ENCODE data around the gene KHDRBS1. TPM values are rescaled to one million over a fixed set of nuclear protein-coding genes. Genes with fewer than 3 reads are reported as not detected.
"Not testable (repeated sequence)": the region's sequence is repeated elsewhere in the genome, so short reads cannot be mapped to it uniquely, and the experiment has no call there.

Gene KHDRBS1
- total RNA-seq, 2 donors from 2014 or later, result 159 to 210 TPM

DNA sequence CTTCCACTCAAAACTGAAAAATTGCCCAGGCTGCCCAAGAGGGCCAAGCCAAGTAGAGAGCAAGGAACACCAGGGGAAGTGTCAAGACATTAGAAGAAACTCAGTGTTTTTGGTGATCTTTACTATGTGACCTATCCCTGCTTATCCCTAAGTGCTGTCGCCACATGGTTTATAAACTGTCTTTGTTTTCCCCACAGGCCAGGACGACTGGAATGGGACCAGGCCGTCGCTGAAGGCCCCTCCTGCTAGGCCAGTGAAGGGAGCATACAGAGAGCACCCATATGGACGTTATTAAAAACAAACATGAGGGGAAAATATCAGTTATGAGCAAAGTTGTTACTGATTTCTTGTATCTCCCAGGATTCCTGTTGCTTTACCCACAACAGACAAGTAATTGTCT is 28.7 kb downstream of the KHDRBS1 start:
- DNase-seq (ENCODE audit: low spot score in 2 of 2), result no peak
- H3K27ac Mint-ChIP-seq, result no peak overlapping the region
- no peaks in the 10 kb centered on the region for H3K9me3 Mint-ChIP-seq
- ATAC-seq, result no peak
- H3K36me3 Mint-ChIP-seq, result peaks cover 5 to 17% of the 10 kb centered on the region in 2 donors

DNA sequence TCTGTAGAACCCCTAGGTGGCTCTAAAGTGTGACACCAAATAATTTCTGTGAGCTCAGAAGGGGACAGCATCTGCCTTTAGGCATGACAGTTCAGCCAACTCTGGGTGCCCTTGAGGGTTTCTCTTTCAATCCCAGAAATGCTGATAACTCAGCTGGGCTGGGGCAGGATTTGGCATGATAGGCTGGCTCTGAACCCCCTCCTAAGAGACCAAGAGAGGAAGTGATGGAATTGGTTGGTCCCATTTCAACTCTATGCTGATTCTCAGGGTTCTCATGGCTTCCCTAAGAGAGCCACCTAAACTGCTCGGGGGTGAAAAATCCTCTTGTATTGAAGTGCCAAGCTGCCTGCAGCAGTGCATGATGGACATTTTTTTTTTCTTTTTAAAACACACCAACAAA is 30.6 kb downstream of the KHDRBS1 start:
- DNase-seq (ENCODE audit: low spot score in 2 of 2) (no peak), ATAC-seq (no peak)
- Mint-ChIP-seq H3K36me3 (peaks cover 5 to 14% of the 10 kb centered on the region in 2 donors), H3K27ac (no peak overlapping the region), H3K9me3 (no peaks in the 10 kb centered on the region)

DNA sequence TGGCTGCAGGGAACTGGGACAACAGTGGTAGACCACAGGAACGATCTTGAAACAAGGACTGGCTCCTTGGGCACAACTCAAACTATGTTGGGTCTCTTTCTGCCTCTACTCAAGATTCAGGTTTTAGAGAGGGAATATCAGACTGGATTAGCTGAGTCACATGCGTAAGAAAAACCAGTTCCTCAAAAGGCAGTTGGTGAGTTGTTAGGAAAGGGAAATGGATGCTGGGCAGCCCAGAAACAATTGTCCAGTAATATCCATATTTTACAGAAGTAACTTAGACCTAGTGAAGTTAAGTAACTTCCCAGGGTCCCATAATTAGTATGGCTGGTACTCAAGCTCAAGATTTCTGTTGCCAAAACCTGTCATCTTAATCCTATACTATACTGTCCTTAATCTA is 32.1 kb downstream of the KHDRBS1 start:
- DNase-seq (ENCODE audit: low spot score in 2 of 2), result no peak
- Mint-ChIP-seq H3K9me3 (no peaks in the 10 kb centered on the region), H3K27ac (peak overlapping the region; percentile 14 to 72), H3K36me3 (peaks cover 5 to 8% of the 10 kb centered on the region in 2 donors)
- no peak for ATAC-seq

DNA sequence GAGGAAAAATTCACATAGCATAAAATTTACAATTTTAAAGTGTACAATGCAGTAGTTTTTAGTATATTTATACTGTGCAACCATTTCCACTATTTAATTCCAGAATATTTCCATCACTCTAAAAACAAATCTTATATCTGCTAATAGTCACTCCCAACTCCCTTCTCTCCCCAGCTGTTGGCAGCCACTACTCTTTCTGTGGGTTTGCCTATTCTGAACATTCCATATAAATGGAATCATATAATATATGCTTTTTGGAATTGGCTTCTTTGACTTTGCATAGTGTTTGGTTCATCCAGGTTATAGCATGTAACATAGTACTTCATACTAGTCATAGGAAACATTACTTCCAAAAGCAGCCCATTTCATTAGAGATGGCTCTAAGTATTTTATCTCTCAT is 34.0 kb downstream of the KHDRBS1 start:
- peaks cover 7 to 8% of the 10 kb centered on the region in 2 donors for H3K36me3 Mint-ChIP-seq

DNA sequence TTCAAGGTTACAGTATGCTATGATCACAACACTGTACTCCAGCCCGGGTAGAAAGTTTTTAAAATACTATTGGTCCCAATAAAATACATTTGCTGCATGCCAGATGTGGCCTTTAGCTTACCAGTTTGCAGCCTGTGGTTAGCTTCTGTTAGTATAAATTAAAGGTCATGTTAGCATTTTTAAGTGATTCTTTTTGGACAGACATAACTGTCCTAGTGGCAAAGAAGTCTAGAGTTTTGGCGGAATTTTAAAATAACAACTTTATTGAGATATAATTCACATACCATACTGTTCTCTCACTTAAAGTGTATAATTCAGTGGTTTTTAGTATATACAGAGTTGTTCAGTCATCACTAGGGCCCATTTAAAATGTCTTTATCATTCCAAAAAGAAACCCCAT is 34.8 kb downstream of the KHDRBS1 start:
- H3K36me3 Mint-ChIP-seq, result peaks cover 7 to 8% of the 10 kb centered on the region in 2 donors
- no peak for ATAC-seq
- no peaks in the 10 kb centered on the region for H3K9me3 Mint-ChIP-seq
- peak overlapping the region; percentile 63 to 82 for H3K27ac Mint-ChIP-seq
- no peak for DNase-seq (ENCODE audit: low spot score in 2 of 2)

More for the DNA sequence above, 34.0 kb downstream of the KHDRBS1 start:
- Mint-ChIP-seq H3K9me3 (no peaks in the 10 kb centered on the region), H3K27ac (peak overlapping the region; percentile 63 to 82)
- DNase-seq (ENCODE audit: low spot score in 2 of 2) (no peak), ATAC-seq (no peak)

DNA sequence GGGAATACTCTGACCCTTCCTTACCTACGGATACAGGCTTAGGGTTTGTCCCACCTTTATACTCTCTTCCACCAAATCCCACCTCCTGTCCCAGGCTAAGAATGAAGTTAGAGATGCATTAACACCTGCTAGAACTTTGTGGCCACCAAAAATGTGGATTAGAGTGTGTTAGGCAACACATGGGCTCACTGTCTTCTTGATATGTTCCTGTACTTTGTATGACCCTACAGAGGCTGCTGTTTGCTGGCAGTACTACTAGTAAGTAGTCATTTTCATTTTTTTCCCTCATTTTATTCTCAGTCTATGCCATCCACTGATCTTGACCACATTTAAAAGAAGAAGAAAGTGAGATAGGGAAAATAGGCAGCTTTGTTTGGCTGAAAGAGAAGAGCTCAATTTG is 38.0 kb downstream of the KHDRBS1 start:
- ATAC-seq, result no peak
- peaks cover 4 to 7% of the 10 kb centered on the region in 2 donors for H3K36me3 Mint-ChIP-seq
- no peak for DNase-seq (ENCODE audit: low spot score in 2 of 2)
- no peak overlapping the region for H3K27ac Mint-ChIP-seq
- H3K9me3 Mint-ChIP-seq, result no peaks in the 10 kb centered on the region

DNA sequence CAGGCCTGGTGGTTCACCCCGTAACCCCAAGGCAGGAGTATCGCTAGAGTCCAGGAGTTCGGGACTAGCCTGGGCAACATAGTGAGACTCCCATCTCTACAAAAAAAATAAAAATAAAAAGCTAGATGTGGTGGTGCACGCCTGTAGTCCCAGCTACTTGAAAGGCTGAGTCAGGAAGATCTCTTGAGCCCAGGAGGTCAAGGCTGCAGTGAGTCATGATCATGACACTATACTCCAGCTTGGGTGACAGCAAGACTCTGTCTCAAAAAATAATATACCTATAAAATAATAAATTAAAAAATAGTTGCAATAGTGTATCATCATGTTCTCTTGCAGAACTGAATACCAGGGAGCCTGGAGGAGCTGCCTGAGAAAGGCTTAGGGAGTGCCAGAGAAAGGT is 39.2 kb downstream of the KHDRBS1 start:
- no peak for ATAC-seq
- Mint-ChIP-seq H3K36me3 (peaks cover 4 to 7% of the 10 kb centered on the region in 2 donors), H3K27ac (peak overlapping the region in 1 of 2 donors; percentile 68), H3K9me3 (no peaks in the 10 kb centered on the region)
- no peak for DNase-seq (ENCODE audit: low spot score in 2 of 2)

DNA sequence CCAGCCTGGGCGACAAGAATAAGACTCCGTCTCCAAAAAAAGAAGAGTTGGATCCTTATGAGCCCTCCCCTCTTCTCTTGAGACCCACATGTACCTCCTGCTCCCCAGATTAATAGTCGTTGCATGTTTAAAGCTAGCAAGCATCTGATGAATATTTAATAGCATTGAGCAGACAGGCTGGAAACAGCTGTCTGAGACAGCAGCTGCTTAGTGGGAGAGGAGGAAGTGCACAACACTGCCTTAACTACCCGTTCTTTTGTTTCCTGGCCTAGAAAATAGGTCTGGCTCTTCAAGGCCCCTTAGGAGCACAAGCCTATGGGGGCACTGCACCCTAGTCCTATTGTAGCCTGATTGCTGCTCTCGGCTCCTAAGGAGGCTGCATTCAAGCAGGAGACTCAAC is 41.7 kb downstream of the KHDRBS1 start:
- Mint-ChIP-seq H3K36me3 (peaks cover 7 to 17% of the 10 kb centered on the region in 2 donors), H3K9me3 (no peaks in the 10 kb centered on the region), H3K27ac (no peak overlapping the region)
- ATAC-seq (no peak), DNase-seq (ENCODE audit: low spot score in 2 of 2) (no peak)

DNA sequence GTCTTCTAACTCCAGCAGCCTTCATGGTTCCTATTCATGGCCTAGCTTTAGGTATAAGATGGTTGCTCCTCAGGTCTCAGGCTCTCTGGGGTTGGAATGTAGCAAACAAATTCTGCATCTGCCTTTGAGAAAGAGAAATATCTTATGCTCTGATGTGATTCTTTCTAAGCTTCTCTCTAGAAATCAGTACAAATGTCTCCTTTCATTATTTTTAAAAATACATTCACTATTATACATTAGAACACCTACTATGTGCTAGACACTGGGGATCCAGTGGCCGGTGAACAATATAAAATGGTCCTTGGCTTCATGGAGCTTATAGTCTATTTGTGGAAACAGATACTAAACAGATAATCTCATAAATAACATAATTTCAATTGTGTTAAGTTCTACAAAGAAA is 42.9 kb downstream of the KHDRBS1 start:
- Mint-ChIP-seq H3K27ac (peak overlapping the region in 1 of 2 donors; percentile 81), H3K36me3 (peaks cover 5 to 17% of the 10 kb centered on the region in 2 donors), H3K9me3 (no peaks in the 10 kb centered on the region)
- DNase-seq (ENCODE audit: low spot score in 2 of 2), result no peak
- ATAC-seq, result no peak

DNA sequence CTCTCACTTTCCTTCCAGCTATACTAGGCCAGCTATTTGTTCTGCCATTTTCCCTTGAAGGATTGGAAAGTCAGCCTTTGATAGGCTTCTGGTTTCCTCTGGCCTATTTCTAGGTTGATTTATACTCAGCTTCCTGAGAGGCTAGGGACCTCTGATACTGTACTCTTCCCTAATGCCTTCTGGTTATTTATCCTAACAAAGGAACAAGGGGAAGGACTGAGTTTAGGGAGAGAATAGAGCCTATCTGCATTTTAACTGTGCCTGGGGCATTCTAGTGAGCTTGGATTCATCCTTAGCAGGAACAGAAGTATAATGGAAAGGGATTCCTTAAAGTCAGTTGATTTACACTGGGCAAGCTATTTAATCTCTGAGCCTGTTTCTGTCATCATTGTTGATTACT is 47.2 kb downstream of the KHDRBS1 start:
- ATAC-seq, result no peak
- H3K27ac Mint-ChIP-seq, result peak overlapping the region; percentile 40 to 66
- H3K9me3 Mint-ChIP-seq, result no peaks in the 10 kb centered on the region
- no peak for DNase-seq (ENCODE audit: low spot score in 2 of 2)
- H3K36me3 Mint-ChIP-seq, result peaks cover 0 to 14% of the 10 kb centered on the region in 2 donors

DNA sequence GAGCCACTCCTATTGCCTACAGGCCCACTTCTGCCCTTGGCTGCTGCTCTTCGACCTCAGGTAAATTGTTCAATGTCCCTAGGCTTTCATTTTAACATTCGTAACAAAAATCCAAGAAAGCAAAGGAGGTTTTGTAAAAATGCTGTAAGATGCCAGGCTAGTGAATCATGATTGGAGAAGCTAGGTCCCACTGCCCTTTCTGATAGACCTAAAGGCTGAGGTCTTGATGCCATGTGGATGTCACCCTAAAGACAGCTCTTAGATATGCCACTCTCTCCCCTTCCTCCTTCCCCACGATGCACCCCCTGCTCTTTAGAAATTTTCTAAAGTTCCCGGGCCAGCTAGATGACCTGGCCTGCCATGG is 49.2 kb downstream of the KHDRBS1 start:
- H3K27ac Mint-ChIP-seq, result peak overlapping the region; percentile 37 to 70
- no peaks in the 10 kb centered on the region for H3K9me3 Mint-ChIP-seq
- peaks cover 0 to 13% of the 10 kb centered on the region in 2 donors for H3K36me3 Mint-ChIP-seq
- DNase-seq (ENCODE audit: low spot score in 2 of 2) (no peak), ATAC-seq (no peak)

DNA sequence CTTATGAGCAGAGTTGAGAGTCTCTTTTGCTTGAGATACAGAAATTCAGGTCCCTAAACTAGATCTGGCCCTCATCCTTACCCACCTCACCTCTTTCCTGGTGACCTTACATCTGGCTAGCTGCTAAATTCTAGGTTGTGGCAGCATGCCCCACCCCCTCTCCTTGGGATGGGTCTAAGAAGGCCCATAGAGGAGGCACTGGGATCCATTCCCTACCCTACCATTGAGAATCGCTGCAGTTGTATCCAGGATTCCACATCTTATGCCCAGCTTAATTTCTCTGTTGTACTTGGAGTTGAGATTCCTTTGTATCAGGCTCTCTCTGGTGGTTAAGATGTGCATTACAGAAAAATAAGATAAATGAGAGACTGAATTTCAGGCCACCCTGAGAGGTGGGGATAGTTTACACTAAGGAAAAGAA is 49.6 kb downstream of the KHDRBS1 start:
- peak; percentile 21 to 36 for ATAC-seq
- H3K36me3 Mint-ChIP-seq, result peaks cover 0 to 12% of the 10 kb centered on the region in 2 donors

DNA sequence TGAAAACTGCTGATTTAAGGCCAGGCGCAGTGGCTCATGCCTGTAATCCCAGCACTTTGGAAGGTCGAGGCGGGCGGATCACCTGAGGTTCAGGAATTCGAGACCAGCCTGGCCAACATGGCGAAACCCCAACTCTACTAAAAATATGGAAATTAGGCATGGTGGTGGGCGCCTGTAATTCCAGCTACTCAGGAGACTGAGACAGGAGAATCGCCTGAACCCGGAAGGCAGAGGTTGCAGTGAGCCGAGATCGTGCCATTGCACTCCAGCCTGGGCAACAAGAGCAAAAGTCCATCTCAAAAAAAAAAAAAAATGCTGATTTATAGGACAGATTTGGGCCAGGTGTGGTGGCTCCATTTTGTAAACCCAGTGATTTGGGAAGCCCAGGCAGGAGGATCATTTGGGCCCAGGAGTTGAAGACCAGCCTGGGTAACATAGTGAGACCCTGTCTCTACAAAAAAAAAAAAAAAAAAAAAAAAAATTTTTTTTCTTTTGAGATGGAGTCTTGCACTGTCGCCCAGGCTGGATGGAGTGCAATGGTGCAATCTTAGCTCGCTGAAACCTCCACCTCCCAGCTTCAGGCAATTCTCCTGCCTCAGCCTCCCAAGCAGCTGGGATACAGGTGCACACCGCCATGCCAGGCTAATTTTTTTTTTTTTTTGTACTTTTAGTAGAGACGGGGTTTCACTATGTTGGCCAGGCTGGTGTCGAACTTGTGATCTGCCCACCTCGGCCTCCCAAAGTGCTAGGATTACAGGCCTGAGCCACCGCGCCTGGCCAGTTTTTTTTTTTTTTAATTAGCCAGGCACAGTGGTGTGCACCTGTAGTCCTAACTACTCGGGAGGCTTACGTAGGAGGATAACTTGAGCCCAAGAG is 52.2 kb downstream of the KHDRBS1 start:
- H3K27ac Mint-ChIP-seq; ATAC-seq; H3K9me3 Mint-ChIP-seq; DNase-seq (ENCODE audit: low spot score in 2 of 2); H3K36me3 Mint-ChIP-seq: not testable (repeated sequence)

More for the DNA sequence above, 49.6 kb downstream of the KHDRBS1 start:
- Mint-ChIP-seq H3K27ac (peak overlapping the region; percentile 37 to 45), H3K9me3 (no peaks in the 10 kb centered on the region)
- no peak for DNase-seq (ENCODE audit: low spot score in 2 of 2)

DNA sequence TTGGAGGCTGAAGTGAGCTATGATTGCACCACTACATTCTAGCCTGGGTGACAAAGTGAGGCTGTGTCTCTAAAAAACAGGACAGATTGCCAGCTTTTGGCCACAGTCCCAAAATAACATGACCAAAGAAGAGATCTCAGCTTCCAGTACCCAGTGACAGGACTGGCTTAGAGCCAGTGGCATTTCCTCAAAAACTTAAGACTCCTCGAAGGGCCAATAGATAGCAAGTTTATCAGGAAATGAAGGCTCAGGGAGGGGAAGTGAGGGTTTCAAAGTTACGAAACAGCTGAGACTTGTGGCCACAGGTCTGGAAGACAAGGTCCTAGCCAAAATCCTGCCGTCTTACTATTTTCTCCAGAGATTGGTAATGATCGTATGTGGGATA is 52.8 kb downstream of the KHDRBS1 start:
- H3K27ac Mint-ChIP-seq, result peak overlapping the region in 1 of 2 donors; percentile 69
- no peaks in the 10 kb centered on the region for H3K36me3 Mint-ChIP-seq
- ATAC-seq (peak; percentile 25 to 77), DNase-seq (ENCODE audit: low spot score in 2 of 2) (no peak)
- no peaks in the 10 kb centered on the region for H3K9me3 Mint-ChIP-seq

DNA sequence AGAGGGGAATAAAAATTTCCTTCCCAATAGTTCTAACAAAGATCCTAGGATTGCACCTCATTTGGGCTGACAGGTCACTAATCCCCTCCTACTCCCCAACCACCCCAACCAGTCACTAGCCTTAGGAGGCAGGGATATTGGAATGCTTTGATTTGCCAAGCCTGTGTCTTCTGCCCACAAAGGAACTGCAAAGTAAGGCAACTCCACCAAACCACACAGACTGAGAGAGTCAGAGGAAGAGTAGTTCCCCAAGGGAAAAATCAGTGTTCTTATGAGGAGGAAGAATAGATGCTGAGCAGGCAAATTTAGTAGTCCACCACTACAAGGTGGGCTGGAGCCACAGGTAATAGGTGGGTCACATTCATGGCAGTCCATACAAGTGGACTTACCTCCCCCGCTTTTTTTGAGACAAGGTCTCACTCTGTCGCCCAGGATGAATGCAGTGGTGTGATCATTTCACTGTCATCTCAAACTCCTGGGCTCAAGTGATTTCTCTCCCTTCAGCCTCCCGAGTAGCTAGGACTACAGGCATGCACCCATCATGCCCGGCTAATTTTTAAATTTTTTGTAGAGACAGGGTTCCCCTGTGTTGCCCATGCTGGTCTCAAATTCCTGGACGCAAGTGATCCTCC is 55.4 kb downstream of the KHDRBS1 start:
- no peaks in the 10 kb centered on the region for H3K9me3 Mint-ChIP-seq
- peak overlapping the region in 1 of 2 donors; percentile 75 for H3K27ac Mint-ChIP-seq
- DNase-seq (ENCODE audit: low spot score in 2 of 2), result no peak
- peaks cover 5 to 6% of the 10 kb centered on the region in 2 donors for H3K36me3 Mint-ChIP-seq
- ATAC-seq, result no peak

DNA sequence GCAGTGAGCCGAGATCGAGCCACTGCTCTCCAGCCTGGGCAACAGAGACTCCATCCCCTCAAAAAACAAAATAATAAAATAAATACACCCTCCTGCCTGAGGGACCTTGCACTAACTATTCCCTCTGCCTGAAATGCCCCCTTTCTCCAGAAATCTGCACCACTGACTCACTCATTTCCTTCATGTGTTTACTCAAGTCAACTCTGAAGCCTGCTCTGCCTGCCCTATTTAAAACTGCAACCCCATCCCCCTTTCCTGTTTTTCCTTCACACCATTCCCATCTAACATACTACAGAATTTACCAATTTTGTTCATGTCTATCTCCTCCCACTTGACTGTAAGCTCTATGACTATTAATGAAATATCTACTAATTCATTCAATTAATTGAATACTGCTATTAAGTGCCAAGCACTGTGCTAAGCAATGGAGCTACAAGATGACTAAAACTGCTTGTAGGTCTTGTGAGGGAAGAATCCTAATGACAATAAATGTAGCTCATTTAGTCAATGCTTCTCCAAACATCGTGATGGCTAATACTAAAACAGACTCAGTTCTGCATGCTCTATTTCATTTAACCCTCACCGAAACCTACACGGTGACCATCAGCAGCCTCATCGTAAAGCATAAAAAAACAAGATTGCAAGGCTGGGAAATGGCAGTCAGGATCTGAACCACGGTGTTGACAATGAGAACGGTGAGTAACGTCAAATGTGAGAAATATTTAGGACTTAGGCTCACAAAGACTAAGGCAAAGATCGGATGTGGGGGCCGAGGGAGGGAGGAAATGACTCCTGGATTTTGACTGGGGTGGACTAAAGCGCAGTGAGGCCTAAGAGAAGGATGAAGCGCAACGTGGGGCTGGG is 58.3 kb downstream of the KHDRBS1 start:
- peak in 1 of 2 donors; percentile 69 for ATAC-seq
- no peak for DNase-seq (ENCODE audit: low spot score in 2 of 2)
- H3K27ac Mint-ChIP-seq, result peak overlapping the region; percentile 84 to 95

More for the DNA sequence above, 58.3 kb downstream of the KHDRBS1 start:
- H3K9me3 Mint-ChIP-seq, result no peaks in the 10 kb centered on the region
- peaks cover 5 to 7% of the 10 kb centered on the region in 2 donors for H3K36me3 Mint-ChIP-seq
